RPMI7951 (cell line): ENCODE measurements around the gene SDF2. TPM values are rescaled to one million over a fixed set of nuclear protein-coding genes. Genes with fewer than 3 reads are reported as not detected.
"Not testable (repeated sequence)": the region's sequence is repeated elsewhere in the genome, so short reads cannot be mapped to it uniquely, and the experiment has no call there.

Experiments used
- DNase-seq: peaks from one replicate; pipeline ENCODE4 v3.0.0-alpha.2; 2012; ENCODE audit warnings: low read depth
- total RNA-seq: library from RNA; depleted of rRNA; stranded (reverse); fragments of >200 nt; shearing (Covaris generic); gene quantifications from 2 replicates; pipeline ENCODE4 v1.2.3, GENCODE V29; 2014

The SDF2 gene
- total RNA-seq, 1 experiment from 2014 or later = 71.9 TPM

DNA sequence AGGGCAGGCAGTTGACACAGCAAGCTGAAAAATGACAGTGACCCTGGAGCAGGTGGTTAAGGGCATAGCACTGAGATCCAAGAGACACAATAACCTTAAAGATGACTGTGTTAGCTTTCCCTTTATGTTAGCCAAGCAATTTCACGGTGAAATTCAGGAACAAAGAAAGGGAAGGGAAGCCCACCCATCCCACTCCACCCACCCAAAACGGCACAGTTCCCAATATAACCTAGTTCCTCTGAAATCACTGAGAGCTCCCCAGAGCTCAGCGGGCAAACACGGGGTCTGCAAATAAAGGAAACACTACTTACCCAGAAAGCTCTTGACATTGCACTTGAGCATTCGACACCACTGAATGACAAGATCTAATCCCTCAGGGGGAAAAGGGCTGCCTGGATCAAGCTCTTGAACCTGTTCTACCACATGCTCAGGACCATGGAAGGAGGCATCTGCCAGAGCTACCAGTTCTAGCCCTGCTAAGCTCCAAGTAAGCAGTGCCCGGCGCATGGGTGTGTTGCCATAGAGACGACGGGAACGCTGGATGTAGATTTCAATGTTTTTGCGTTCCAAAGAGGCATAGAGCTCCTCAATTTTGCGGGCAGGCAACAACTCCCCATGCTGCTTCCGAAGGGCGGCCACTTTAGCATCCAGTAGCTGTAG lies 27.4 kb downstream of the SDF2 start:
- DNase-seq = no peak

DNA sequence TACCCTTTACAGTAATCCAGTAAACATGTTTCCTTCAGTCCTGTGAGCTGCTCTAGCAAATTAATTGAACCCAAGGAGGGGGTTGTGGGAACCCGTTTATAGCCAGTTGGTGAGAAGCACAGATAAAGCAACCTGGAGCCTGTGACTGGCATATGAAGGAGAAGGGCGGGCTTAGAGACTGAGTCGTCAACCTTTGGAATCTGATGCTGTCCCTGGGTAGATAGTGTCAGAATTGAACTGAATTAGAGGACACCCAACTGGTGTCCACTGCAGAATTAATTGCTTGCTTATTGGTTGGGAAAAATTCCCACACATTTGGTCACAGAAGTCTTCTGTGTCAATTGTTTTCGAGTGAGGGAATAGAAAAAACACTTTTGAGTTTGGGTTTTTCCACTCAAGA lies 34.9 kb downstream of the SDF2 start:
- DNase-seq = no peak

DNA sequence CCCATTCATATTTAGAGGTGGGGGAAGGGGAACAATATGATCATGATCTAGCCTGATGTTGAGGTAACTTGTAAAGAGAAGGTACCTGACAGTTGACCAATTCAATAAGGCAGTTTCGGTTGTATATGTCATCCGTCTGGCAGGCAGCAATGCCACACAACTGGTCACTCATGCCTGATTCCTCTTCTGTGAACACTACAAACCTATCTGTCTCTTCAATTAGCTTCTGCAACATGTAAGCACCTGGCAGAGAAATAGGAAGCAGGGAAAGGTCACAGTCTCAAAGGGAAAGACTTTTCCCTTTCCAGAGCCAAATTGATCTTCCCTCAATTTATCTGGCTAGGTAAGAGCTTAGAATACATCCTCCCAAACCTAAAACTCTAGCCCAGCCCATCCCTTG lies 37.6 kb downstream of the SDF2 start:
- DNase-seq = no peak

DNA sequence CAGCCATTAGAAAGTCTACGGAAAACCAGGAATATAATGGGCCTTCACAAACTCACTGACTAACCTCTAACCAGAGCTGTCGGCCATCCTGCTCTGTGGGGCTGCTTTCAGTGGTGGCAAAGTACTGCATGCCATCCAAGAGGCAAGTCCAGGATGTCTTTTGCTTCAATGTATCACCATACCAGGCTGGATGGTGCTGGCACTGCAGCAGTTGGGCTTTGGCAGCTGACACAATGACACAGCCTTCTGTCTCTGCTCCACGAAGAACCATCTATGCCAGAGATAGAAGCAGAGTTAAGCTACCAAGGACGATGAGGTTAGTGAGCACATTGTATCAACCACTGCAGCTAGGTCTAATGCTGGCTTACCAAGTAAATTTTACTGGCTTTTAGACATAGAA lies 38.0 kb downstream of the SDF2 start:
- DNase-seq = no peak

DNA sequence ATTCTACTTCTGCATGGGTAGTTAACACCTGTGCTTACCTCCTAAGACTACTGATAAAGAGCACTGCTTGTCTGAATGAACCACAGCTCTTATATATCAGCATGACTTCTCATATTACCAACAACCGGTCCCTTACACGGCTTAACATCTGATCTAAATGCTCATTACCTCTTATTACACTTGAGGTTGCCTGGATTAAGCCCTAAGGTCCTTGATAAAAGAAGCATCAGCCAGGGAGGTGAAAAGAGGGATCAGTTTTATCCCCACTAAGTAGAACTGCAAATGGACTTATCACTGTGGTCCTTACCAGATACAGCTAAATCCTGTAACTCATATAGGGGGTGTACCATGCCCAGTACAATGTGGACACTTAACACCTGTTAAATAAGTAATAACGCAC lies 39.5 kb downstream of the SDF2 start:
- no peak for DNase-seq

DNA sequence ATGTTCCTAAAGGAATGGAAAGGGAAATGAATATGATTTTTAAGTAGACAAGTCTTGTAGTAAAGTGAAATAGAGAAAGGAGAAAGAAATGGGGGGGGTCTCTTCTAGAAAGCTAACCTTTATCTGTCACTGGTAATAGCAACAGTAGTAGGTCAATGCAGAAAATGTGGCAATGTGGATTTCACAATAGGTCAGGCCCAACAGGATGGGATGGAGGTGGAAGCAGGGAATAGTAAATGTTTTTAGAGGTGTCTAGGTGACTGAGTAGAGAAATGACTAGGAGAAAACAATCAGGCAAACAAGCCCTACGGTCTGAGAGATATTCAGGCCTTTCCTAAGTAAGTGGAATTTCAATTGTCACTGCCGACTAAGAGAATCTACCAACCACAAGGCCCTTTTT lies 41.7 kb downstream of the SDF2 start:
- no peak for DNase-seq

DNA sequence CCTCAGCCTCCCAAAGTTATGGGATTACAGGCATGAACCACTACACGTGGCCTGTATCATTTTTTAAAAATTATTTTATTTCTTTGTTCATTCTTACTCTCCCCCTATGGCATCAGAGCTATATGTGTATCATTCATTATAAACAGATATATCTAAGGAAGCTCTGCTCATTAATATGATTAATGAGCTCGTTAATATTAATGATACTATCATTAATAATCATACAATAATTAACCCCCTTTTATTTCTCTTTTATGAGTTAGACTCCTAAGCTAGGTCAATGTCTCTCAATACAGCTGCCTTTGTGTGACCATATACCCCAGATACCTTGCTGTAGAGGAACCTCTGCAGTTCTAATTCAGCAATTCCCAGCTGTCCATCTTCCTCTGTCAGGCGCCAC lies 43.2 kb downstream of the SDF2 start:
- no peak for DNase-seq

DNA sequence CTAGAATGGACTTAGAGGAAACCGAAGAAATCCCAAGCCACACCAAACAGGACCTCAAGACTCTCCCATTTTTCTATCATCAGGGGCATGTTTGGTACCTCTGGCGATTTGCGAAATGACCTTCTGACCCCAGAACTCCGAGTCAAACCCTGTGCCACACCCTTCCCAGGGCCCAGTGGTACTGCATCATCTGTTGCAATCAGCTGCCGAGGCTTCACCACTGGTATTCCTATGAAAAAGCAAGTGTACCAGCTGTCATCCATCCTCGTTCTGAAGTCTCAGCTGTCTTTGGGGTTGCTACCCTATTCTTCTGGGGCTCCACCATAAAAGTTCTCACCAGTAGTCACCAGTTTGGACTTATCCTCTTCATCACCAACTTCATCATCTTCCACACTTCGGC lies 45.4 kb downstream of the SDF2 start:
- DNase-seq = no peak

DNA sequence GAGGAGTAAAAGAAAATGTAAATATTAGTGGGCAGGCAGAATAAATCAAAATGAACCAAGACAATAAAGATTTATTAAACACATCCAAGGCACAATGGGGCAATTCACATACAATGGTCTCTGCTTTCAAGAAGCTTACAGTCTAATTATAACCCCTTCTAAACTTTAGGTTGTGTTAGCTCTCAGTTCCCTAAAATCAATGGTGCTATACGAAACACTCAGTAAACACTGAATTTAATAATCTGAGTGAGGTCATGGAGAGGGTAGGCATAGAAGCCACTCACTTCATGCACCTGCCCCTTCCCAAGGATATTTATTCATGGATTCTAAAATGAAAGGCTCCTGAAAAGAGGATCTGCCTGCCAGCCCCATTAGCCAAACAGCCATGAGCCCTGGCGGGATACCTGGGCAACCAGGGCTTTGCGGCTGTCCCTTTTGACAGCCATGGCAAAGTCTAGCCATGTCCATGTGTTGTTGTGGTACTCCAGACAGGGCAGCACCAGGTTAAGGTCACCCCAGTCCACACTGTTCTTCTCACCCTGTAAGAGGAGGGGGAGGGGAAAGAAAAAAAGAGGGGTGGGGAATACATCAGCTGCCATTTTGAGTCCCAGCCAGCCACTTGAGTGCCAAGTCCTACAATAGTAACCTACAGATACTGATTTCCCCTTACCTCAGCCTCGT lies 46.3 kb downstream of the SDF2 start:
- DNase-seq = no peak

DNA sequence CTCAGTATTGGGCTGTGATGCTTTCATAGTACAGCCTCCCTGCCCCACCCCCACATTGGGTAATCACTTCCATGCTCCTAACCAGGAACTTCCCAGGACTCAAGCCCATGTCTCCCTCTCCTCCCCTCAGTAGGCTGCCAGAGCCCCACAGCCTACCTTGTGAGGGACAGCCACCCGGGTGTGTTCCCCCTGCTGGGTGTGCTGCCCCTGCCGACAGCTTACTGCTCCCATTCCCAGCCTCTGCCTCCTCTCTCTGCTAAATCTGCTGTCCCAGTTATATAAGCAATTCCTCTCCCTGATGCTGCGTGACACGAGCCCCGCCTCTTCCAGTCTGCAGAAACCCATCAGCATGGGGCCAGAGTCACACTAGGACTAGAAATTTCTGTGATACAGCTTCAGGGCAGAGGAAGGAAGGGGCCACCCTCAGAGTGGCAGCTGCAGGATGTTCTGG lies 47.8 kb downstream of the SDF2 start, which contains the start of gene RSKR:
Gene RSKR (minus strand): TSS at position 255 of the 451 bp plus-strand sequence. CDS start 24 bp downstream, at position 231.
- DNase-seq = no peak

DNA sequence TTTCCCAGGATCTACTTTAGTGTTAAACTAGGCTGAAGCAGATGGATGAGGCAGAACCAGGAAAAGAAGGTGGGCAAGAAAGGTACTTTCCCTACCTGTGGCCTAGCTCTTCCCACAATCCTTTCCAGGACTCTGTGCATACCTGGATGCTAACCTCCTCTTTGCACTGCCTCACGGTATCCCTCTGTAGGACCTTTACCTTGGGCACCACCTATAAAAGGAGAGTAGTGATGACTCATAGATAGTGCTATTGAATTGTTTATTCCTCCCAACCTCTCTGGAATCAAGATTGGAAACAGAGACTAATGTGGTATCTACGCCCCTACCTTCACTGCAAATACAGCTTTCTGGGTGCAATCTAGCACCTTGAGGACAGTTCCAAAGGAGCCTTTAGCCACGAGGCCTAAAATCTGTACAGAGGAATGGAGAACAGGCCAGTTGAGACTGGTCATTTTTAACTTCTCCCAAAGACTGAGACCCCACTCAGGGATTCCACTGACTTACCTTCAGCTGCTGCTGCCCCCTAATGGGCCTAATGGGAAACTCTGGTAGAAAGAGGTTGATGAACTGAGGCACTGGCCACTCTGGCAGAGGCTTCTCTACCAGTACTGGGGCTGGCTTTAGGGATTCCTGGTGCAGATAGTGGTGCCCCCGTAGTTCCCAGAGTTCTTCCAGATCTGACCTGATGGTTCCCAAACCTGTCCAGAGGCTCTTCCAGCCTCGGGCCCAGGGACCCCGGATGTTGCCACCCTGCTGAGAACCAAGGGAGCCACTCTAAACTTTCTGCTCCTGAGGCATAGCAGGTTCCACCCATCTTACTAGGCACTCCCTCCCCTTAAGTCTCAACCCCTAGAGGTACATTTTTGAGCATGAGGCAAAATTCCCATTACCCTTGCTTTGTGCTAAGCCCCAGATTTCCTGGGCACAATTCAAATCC lies 48.5 kb downstream of the SDF2 start:
- DNase-seq = peak; percentile 10

DNA sequence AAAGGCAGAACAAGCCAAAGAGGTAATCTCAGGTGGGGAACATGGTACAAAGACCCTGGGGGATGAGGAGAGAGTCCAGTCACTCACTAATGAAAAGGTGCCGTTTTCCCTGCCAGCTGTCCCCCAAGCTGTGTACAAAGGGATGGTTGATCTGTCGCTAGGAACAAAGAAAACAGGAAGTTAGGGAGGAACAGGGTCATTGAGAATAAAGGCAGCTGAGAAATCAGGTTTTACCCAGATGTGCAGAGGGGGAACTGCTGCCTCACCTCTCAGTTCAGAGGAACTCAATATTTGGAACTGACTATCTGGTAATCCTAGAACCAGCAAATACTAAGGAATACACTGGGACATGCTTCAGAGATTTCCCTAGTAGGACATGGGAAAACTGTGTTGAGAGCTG lies 49.2 kb downstream of the SDF2 start:
- no peak for DNase-seq

DNA sequence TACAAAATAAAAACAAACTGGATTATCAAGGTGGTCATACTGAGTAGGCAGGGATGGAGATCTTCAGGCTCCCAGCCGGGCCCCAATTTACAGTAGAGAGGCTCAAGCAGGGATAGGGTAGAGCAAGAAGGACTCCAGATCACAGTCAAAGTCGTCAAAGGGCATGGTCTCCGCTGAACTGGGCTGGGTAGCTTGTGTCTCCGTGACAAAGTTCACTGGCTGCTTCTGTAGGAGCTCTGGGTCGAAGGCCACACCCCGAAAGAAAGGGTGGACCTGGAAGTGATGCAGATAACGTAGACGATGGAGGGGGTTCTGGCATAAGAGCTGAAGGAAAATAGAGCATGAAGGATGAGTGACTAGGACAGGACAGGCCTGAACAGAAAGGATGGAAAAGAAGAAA lies 51.3 kb downstream of the SDF2 start:
- DNase-seq = no peak

DNA sequence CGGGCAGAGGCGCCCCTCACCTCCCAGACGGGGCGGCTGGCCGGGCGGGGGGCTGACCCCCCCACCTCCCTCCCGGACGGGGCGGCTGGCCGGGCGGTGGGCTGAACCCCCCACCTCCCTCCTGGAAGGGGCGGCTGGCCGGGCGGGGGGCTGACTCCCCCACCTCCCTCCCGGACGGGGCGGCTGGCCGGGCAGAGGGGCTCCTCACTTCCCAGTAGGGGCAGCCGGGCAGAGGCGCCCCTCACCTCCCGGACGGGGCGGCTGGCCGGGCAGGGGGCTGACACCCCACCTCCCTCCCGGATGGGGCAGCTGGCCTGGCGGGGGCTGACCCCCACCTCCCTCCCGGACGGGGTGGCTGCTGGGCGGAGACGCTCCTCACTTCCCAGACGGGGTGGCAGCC lies 57.7 kb downstream of the SDF2 start:
- DNase-seq = not testable (repeated sequence)

DNA sequence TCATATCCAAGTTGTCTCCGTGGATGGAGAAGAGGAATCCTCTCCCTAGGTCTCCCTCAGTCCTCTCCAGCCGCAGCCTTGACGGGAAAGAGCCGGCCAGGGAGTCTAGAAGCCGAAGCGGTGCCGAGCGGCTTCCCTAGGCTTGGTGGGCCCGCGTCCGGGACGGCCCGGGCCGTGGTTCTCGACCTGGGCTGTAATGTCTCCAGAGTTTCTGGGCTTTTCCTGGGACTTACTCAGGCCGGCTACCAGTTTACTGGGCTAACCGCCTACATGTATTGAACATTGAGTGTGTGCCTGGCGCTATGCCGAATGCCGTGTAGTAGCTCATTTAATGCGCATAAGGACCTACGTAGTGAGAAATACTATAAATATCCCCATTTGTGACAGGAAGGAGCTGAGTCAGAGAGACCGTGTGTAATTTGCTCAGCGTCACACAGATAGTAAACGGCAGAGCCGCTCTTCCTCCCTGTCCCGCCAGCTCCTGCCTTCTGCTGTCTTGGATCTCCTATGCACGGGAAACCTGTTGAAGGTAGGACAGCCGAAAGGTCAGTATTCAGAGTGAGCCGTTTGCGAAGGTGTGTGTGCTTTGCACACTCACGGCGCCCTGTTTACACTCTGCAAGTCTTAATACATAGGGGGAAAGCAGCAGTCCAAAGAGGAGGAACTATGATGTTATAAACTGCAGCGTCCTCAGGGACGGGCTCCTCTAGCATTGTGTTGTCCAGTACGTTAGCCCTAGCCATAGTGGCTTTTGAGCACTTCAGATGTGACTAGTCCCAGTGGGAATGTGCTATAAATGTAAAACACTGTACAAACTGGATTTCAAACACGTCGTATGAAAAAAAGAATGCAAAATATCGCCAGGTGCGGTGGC lies 62.2 kb downstream of the SDF2 start:
- DNase-seq = peak; percentile 88

DNA sequence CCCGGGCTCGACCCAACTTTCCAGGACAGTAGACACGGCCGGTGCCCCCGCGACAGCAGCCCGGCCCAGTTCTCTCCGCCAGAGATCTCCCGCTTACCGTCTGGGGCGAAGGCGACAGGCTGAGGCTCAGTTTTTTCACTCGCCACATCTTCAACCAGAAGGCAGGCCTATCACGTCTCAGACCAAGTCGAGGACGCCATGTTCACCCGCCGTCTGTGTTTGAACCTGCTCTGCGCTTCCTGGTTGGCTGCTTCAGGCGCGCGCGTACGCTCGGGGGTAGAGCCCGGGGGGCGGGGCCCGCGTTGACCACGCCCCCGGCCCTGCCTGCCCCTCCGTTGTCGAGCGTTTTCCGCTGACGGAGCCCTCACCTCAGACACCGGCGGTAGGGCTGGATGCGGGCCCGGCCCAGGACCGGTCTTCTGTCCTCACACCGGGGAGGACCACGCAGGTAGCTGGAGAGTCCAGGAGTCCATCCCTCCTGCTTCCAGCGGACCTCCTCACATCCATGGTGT lies 62.9 kb downstream of the SDF2 start, which contains the start of gene SPAG5:
Gene SPAG5 (minus strand): TSS at position 227 of the 512 bp plus-strand sequence. CDS start 79 bp downstream, at position 148.
- DNase-seq = peak; percentile 88

DNA sequence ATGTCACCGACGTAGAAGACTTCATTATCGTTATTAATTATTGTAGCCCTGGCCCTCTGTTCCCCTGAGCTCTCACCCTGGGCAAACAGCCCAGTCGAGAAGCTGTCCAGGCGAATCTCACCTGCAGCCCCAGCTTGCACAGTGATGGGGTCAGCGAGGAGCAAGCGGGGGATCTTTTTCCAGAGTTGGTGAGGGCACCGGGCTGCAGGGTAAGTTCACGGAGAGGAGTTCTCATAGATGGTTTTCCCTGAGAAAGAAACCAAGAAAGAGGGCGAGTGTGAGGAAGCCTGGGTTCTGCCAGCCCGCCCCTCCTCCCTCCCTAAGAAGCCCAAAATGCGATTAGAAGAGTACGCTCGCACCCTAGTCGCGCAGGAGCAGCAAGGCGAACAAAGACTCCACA lies 63.3 kb downstream of the SDF2 start:
- DNase-seq = no peak
